Kidney capillary endothelial cell (primary cell): Measurements from ENCODE around the gene TLR4.
A peak's percentile ranks its signal among the peaks of the same experiment; 100 is the strongest.

Experiments
- DNase-seq: peaks from one replicate; pipeline ENCODE4 v3.0.0-alpha.2; 2018; ENCODE audit warnings: low spot score

The TLR4 gene

GRCh38 chr9:117714282-117714681 lies 10.1 kb downstream of the TLR4 start:
- DNase-seq = no peak

GRCh38 chr9:117715411-117715989 lies 11.3 kb downstream of the TLR4 start:
- DNase-seq = peak; percentile 27

DNA sequence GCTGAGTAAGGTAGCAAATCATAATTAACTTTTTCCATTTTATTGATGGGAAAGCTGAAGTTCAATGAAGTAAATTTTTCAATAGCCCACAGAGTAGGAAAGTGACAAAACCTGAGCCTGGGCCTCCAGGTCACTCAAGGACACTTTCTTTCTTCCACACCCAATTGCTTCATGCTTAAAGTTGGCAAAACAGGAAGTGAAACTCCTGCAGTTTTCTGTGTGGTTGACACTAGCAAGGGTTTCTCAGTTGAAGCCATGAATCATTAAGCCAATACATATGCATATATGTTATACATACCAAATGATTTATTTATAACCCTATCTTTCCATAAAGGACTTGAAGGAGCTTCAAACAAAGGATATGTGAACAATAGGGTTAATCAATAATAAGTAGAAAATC lies 13.9 kb downstream of the TLR4 start:
- peak; percentile 27 for DNase-seq

DNA sequence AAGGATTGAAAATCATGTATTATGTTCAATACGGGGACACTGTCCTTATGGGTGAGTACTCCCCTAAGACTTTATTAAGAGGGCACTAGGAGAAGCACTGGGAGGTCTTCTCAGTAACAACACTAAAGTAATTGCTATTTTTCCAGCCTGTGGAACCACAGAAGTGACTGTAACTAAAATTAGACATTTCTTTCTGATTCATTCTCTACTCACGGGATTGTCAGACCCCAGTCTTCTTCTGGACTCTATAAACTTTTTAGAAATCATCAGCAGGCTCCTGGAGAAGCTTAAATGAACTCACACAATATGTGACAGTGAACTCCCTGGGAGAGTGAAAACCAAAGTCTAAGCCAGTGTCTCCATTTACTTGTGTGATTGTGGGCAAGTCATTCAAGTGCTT lies 14.5 kb downstream of the TLR4 start:
- DNase-seq = no peak

GRCh38 chr9:117719161-117719920 lies 15.1 kb downstream of the TLR4 start:
- DNase-seq = no peak

DNA sequence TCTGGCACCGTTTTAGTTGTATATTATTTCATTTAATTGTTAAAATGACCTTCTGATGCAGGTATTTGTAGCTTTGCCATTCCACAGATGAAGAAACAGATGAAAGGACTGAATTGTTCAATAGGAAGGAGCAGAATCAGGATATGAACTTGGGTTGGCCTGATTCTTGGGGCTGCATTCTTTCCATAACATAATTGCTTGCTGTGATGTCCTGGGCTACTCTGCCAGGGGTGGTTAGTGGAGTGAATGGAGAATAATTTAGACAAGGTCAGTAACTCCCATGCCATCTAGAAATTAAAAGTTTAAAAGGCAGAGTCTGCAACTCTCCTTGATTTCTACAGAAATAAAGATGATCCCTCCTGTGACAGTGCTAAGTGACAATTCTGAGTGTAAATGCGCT lies 15.9 kb downstream of the TLR4 start:
- no peak for DNase-seq

DNA sequence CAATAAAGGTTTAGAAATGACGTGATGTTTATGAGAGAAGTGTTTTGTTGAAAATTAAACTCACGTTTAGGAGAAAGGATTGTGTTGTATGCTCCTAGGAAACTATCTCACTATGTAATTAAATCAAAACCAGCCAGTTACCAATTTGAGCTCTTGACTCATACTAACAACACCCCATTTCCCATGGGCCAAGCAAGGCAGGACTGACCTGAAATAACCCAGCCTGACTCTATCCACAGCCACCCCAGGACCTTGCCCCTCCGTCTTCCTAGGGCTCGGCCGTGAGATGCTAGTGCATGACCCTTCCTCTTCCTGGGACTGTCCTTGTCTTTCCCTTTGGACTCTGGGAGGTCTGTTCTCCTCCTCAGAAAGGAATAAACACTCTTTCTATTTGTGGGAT lies 16.4 kb downstream of the TLR4 start:
- DNase-seq = no peak

DNA sequence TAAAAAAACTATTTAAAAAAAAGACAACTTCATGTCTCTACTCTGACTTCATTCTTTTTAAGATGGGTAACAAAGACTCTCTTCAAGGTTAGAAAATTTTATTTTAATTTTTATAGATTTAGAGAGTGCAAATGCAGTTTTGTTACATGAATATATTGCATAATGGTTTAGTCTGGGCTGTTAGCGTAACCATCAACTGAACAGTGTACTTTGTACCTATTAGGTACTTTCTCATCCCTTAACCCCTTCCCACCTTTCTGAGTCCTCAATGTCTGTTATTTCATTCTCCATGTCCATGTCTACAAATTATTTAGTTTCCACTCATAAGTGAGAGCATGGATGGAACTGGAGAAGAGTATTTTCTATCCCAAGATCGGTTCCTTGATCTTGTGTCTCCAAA lies 16.8 kb downstream of the TLR4 start:
- DNase-seq = no peak

DNA sequence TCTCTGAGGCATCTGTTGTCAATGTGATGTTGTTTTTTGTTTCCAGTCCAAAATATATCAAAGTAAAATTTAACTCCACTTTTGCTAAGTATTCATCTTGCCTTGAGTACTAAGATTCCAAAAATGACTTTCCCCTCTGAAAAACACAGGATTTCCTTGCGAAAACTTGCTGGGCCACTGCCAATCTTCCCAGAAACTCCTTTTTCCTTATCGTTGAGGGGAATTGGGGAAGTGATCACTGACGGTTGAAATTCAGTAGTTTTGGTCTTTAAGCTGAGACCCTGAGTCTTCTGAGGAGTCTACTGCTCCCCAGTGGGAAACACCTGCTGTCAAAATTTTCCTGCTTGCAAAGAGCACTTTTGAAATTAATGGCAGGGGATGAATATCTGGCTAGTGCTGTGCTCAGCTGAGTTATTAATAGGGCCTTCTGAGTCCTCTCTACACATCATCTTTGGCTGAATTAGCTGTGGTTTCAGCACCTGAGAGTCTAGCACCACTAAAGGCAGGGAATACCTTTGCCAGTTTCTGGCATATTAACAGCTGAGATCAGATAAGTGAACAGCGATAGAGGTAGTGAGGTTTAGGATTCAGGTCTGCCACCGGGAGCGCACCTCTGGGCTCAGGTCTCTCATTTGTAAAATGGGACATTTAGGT lies 18.0 kb downstream of the TLR4 start:
- no peak for DNase-seq

- DNase-seq = no peak
Measured at GRCh38 chr9:117723986-117724625, 19.9 kb downstream of the TLR4 start.

DNA sequence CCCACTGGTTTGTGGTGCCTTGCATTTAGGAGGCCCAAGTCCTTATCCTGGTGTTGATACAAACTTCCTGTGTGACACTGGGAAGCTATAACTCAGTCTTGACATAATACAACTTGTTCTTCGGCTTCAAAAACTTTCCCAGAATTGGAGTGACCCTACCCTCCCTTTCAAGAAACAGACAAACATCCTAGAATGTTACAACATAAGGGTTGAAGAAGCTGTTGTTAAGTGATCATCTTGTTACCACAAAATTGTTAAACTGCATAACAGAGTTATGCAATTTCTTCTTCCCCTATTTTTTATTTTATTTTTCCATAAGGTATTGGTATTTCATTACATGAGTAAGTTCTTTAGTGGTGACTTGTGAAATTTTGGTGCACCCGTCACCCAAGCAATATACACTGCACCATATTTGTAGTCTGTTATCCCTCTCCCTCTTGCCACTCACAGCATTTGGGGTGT lies 21.3 kb downstream of the TLR4 start:
- no peak for DNase-seq

GRCh38 chr9:117729375-117729774 lies 25.2 kb downstream of the TLR4 start:
- no peak for DNase-seq

DNA sequence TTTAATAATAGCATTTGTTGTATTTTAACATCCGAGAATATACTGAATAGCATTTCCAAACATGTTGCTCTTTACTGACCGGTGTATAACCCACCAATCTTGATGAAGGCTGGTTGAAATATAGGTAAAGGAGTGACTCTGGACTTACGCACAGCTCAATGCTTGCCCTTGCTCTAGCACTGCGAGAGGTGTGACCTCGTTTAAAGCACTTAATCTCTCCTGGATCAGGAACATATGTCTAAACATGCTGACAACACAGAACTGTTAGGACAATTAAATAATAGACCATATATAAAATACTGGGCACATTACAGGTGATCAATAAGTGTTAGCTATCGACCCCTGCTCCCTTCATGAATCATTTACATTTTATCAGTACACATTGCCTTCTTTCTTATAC lies 28.3 kb downstream of the TLR4 start:
- no peak for DNase-seq

DNA sequence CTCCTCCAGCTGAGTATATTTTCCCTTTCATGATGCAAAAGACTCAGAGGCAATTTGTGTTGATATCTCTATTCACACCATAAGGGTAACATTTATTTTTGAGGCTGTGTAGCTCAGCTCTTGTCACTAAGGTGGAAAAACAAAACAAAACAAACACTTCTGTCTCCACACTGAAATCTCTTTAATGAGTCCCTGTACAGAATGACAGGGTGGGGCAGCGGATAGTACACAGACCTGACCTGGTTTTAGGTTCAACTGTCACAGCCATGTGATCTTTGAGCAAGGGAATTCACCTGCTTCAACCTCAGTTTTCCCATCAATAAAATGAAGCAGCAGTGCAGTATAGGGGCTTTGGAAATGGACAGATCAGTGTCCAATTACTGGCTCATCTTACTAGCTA lies 29.3 kb downstream of the TLR4 start:
- DNase-seq = no peak

DNA sequence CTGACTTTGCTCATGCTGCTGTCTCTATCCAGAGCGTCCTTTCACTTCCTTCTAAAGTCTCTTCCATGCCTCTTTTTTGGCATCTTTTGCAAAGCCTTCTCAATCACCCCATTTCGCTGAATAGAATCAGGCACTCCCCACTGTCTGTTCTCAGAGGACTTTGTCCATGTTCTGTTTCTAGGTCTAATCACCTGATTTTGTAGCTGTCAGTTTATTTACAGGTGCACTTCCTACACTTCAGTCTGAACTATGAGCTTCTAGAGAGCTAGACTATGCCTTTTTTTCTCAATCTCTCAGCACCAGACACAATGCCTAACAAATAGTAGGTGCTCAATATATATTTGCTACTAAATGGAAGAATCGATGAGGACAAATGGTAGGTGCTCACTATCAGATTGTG lies 29.9 kb downstream of the TLR4 start:
- no peak for DNase-seq

GRCh38 chr9:117734523-117735314 lies 30.5 kb downstream of the TLR4 start:
- no peak for DNase-seq

DNA sequence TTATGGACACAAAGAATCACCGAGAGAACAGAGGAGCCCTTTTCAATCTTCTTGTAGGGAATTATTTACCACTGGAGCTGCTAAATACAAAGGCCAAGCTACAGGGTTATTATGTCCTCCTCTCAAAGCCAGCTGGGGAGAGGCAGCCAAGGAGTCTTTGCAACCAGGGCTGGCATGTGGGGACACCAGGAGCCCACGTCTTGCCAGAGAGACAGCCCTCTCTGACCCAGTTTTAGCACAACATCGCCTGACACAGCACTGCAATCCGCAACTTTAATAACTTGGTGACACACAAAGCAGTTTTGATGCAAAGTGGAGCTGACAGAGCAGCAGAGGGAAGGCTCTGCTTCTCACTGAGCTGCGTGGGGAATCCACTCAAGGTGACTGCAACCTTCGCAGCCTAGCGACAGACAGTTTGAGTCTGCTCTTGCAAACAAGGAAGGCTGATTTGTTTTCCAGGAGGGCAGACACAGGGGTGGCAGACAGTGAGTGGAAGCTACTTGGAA lies 33.6 kb downstream of the TLR4 start:
- no peak for DNase-seq

- no peak for DNase-seq
Measured at GRCh38 chr9:117739206-117739605, 35.0 kb downstream of the TLR4 start.

DNA sequence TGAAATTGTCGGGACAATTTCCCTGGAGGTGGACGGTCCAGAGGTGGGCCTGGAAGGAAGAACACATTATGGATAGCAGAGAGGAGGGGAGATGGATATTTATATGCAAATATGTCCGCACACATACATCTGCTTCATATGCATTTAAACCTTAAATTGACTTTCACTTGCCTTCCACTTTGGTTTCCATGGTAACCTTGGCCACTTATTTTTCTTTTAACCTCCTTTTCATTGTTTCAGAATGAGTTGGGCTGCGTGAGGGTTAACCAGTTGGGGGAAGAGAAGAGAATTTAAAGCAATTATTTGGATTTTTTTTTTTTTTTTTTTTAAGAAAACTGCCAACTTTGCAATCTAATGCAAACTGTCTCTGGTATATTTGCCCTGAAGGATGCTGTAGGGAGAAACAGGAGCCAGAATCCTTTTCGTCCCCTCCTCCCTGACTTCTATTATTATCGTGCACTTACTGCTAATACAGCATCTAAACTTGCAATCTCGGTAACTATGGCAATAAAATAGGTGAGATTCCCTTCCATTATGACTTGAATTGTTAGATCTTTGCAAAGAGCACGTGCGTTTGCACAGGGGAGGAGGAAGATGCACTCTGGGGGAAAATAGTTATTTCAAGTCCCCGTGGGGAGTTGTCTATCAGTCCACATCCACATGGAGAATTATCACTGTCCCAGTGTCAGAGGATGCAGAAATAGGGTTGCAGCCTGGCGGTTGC lies 35.6 kb downstream of the TLR4 start:
- DNase-seq = no peak

DNA sequence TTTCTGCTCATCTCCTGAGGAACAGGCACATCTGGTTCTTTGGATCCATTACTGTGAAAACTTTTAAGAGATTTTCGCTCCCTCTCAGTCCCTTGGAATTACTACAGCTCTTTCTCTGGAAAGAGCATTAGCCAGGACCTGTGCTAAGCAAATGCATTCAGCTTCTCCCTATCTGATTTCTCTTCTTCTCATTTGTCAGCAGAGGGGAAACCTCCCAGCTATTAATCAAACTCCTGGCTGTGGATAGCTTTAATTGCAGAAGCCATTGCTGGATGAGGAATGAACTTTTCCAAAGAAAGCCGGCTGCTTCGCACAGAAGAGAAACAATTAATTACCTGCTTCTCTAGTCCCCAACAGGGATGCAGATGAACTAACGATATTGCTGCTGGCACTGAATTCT lies 37.9 kb downstream of the TLR4 start:
- DNase-seq = no peak

GRCh38 chr9:117744369-117744768 lies 40.2 kb downstream of the TLR4 start:
- DNase-seq = no peak
